T-cell (primary cell): ENCODE measurements around the gene BZW2. TPM values are rescaled to one million over a fixed set of nuclear protein-coding genes. Genes with fewer than 3 reads are reported as not detected.

Experiments used
- ATAC-seq, 4 experiments: fragments of 200-7000 bp in 3 of 4; fragments of 150-1000 bp in 1 of 4; cut with Tn5 transposase; replicated peaks in 1 of 4; 1 replicate in 3 of 4; 2 replicates in 1 of 4; pipeline ENCODE4 v1.10.0; 2021; ENCODE audit warnings: moderate library complexity in 3 of 4, mild to moderate bottlenecking in 2 of 4, moderate number of reproducible peaks in 1 of 4
- CTCF ChIA-PET, 2 donors: fragments of 300-600 bp; sonication (Branson Sonifier 250); formaldehyde crosslinking; loops; one replicate each; lab custom pipeline; 2022; ENCODE audit warnings: antibody characterized with exemption in 2 of 2; lab: Charles Lee
- POLR2A ChIA-PET, 2 donors: fragments of 300-600 bp; sonication (Branson Sonifier 250); formaldehyde crosslinking; loops; one replicate each; lab custom pipeline; 2022; ENCODE audit warnings: antibody characterized with exemption in 2 of 2; lab: Charles Lee
- DNase-seq, 35 experiments: peaks; one replicate each; pipeline versions ENCODE4 v3.0.0 to v3.0.0-alpha.2; 2013 to 2023
- H3K27ac ChIP-seq: one replicate; pipeline ENCODE4 v1.5.1; 2013; ENCODE audit warnings: low read length
- H3K27me3 ChIP-seq, 2 experiments: replicated peaks in 1 of 2; 1 replicate in 1 of 2; 2 replicates in 1 of 2; pipeline versions ENCODE4 v1.6.1 to v1.7.0; 2013; ENCODE audit warnings: low read length in 1 of 2, mixed read lengths in 1 of 2; ENCODE audit not compliant: control insufficient read depth in 2 of 2, insufficient read depth in 2 of 2; ENCODE audit errors: extremely low read depth in 1 of 2
- H3K36me3 ChIP-seq, 2 donors: 1 replicate in 1 of 2; 2 replicates in 1 of 2; pipeline versions ENCODE4 v1.6.1 to v1.7.0; 2013; ENCODE audit warnings: low read length in 1 of 2; ENCODE audit not compliant: control insufficient read depth in 2 of 2, insufficient read depth in 1 of 2; ENCODE audit errors: extremely low read depth in 1 of 2
- H3K4me1 ChIP-seq, 2 experiments: 1 replicate in 1 of 2; 2 replicates in 1 of 2; pipeline versions ENCODE4 v1.6.1 to v1.7.0; 2013; ENCODE audit warnings: low read length in 2 of 2, mixed read lengths in 1 of 2; ENCODE audit not compliant: insufficient read depth in 2 of 2, control insufficient read depth in 1 of 2; ENCODE audit errors: extremely low read depth in 1 of 2
- H3K4me3 ChIP-seq, 2 donors: 1 replicate in 1 of 2; 2 replicates in 1 of 2; pipeline versions ENCODE4 v1.5.1 to v1.7.0; 2013; ENCODE audit warnings: mild to moderate bottlenecking in 2 of 2, low read length in 1 of 2, moderate library complexity in 1 of 2; ENCODE audit not compliant: control insufficient read depth in 1 of 2; ENCODE audit errors: extremely low read depth in 1 of 2
- H3K9me3 ChIP-seq: 2 replicates; pipeline ENCODE4 v1.7.0; 2013
- H3K27ac Mint-ChIP-seq, 2 donors: one replicate each; pipeline ENCODE4 v1.8.0; 2020 to 2021; ENCODE audit warnings: mild to moderate bottlenecking in 2 of 2, mixed read lengths in 2 of 2
- H3K27me3 Mint-ChIP-seq, 2 donors: one replicate each; pipeline ENCODE4 v1.8.0; 2021 to 2022; ENCODE audit warnings: mixed read lengths in 2 of 2
- H3K36me3 Mint-ChIP-seq: one replicate; pipeline ENCODE4 v1.8.0; 2021; ENCODE audit warnings: mixed read lengths
- H3K4me1 Mint-ChIP-seq, 3 donors: one replicate each; pipeline ENCODE4 v1.8.0; 2020 to 2022; ENCODE audit warnings: mixed read lengths in 3 of 3, mild to moderate bottlenecking in 1 of 3
- H3K4me3 Mint-ChIP-seq, 3 donors: one replicate each; pipeline ENCODE4 v1.8.0; 2020 to 2022; ENCODE audit warnings: mild to moderate bottlenecking in 3 of 3, mixed read lengths in 3 of 3, moderate library complexity in 3 of 3
- H3K9me3 Mint-ChIP-seq, 3 donors: one replicate each; pipeline ENCODE4 v1.8.0; 2020 to 2022; ENCODE audit warnings: mixed read lengths in 3 of 3
- WGBS: methylation state at CpG from one replicate; pipeline ENCODE4 v1.1.5; 2013; ENCODE audit warnings: missing lambda C conversion rate; ENCODE audit not compliant: insufficient coverage; 5-methylcytosine and 5-hydroxymethylcytosine counted together
- total RNA-seq, 35 experiments: library from RNA in 6 of 35; stranded (reverse) in 6 of 35; fragments of 120-200 nt in 1 of 35; gene quantifications; one replicate each; pipeline versions ENCODE4 v1.2.1 to v1.2.4 and lab custom pipeline; 2013 to 2026

BZW2 gene
- total RNA-seq, 5 donors from 2014 or later (not counting 1 experiment from before 2014, with no cell fraction given), result 22.1 to 35.1 (median 30.2) TPM

GRCh38 chr7:16626388-16626787 lies 19.6 kb upstream of the BZW2 start:
- ChIA-PET POLR2A (no interaction called here), CTCF (no interaction called here)
- ATAC-seq (no peak), DNase-seq (no peak)
- Mint-ChIP-seq H3K4me1 (peaks cover 0 to 1% (median 0%) of the 10 kb centered on the region in 3 donors), H3K27ac (no peak overlapping the region), H3K36me3 (peaks cover 39% of the 10 kb centered on the region), H3K9me3 (no peaks in the 10 kb centered on the region), H3K4me3 (no peak overlapping the region), H3K27me3 (no peaks in the 10 kb centered on the region)
- no peaks in the 10 kb centered on the region for H3K4me1 ChIP-seq
- H3K4me3 ChIP-seq, result no peak overlapping the region
- no peaks in the 10 kb centered on the region for H3K27me3 ChIP-seq
- no peaks in the 10 kb centered on the region for H3K9me3 ChIP-seq
- peaks cover 0 to 13% of the 10 kb centered on the region in 2 donors for H3K36me3 ChIP-seq
- H3K27ac ChIP-seq, result no peak overlapping the region
- no CpG with 5 or more reads among the region's 2 CpGs for WGBS

DNA sequence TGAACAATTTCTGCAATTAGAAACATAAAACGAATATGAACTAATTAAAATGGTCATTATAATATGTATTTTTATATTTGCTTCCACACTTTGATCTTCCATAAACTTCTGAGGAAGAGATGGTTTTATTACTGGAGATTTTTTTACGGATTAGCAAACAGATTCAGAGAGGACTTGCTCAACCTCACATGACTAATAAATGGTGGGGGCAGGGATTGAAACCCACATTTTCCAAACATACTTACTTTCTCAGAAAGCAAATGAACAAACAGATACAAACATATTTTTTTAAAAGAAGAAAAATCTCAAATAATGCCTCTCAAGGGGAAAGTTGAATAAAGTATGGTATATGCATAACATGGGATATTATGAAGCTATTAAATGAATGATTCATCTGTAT lies 18.7 kb upstream of the BZW2 start:
- CTCF ChIA-PET, result no interaction called here
- no peaks in the 10 kb centered on the region for H3K9me3 ChIP-seq
- no peaks in the 10 kb centered on the region for H3K27me3 Mint-ChIP-seq
- DNase-seq, result no peak
- ATAC-seq, result no peak
- no peaks in the 10 kb centered on the region for H3K4me1 ChIP-seq
- WGBS, result no CpG with 5 or more reads among the region's 2 CpGs
- H3K27me3 ChIP-seq, result no peaks in the 10 kb centered on the region
- peaks cover 0 to 10% of the 10 kb centered on the region in 2 donors for H3K36me3 ChIP-seq
- no peak overlapping the region for H3K4me3 Mint-ChIP-seq
- no peak overlapping the region for H3K4me3 ChIP-seq
- no peak overlapping the region for H3K27ac Mint-ChIP-seq
- no peaks in the 10 kb centered on the region for H3K9me3 Mint-ChIP-seq
- H3K36me3 Mint-ChIP-seq, result peaks cover 36% of the 10 kb centered on the region
- H3K27ac ChIP-seq, result no peak overlapping the region
- H3K4me1 Mint-ChIP-seq, result peaks cover 0 to 1% (median 0%) of the 10 kb centered on the region in 3 donors
- POLR2A ChIA-PET, result no interaction called here

GRCh38 chr7:16630654-16631053 lies 15.3 kb upstream of the BZW2 start:
- H3K36me3 ChIP-seq, result peaks cover 0 to 2% of the 10 kb centered on the region in 2 donors
- no peak for ATAC-seq
- WGBS, result 100% methylated on average over 1 of the region's 1 CpG
- H3K9me3 Mint-ChIP-seq, result no peaks in the 10 kb centered on the region
- no peaks in the 10 kb centered on the region for H3K27me3 Mint-ChIP-seq
- no peaks in the 10 kb centered on the region for H3K27me3 ChIP-seq
- peaks cover 0 to 1% (median 0%) of the 10 kb centered on the region in 3 donors for H3K4me1 Mint-ChIP-seq
- ChIA-PET CTCF (no interaction called here), POLR2A (interaction anchor here in 1 of 2 donors (0.6 kb wide), 1 partner anchor 47 kb away, joined by 3 read pairs; no protein-coding TSS in a partner anchor)
- H3K36me3 Mint-ChIP-seq, result peaks cover 26% of the 10 kb centered on the region
- H3K4me3 ChIP-seq, result no peak overlapping the region
- H3K9me3 ChIP-seq, result no peaks in the 10 kb centered on the region
- H3K27ac Mint-ChIP-seq, result no peak overlapping the region
- H3K4me1 ChIP-seq, result no peaks in the 10 kb centered on the region
- H3K4me3 Mint-ChIP-seq, result no peak overlapping the region
- no peak overlapping the region for H3K27ac ChIP-seq
- DNase-seq, result no peak

GRCh38 chr7:16634271-16634738 lies 11.7 kb upstream of the BZW2 start:
- H3K4me1 Mint-ChIP-seq, result peaks cover 1 to 7% (median 3%) of the 10 kb centered on the region in 3 donors
- H3K9me3 Mint-ChIP-seq, result no peaks in the 10 kb centered on the region
- no peaks in the 10 kb centered on the region for H3K4me1 ChIP-seq
- H3K27ac ChIP-seq, result no peak overlapping the region
- H3K36me3 Mint-ChIP-seq, result peaks cover 41% of the 10 kb centered on the region
- no peaks in the 10 kb centered on the region for H3K9me3 ChIP-seq
- ATAC-seq, result no peak
- peaks cover 0 to 2% of the 10 kb centered on the region in 2 donors for H3K36me3 ChIP-seq
- ChIA-PET CTCF (no interaction called here), POLR2A (interaction anchor here in 1 of 2 donors (0.5 to 0.6 kb wide), 2 partner anchors 91 to 113 kb away, joined by 3 to 9 read pairs; no protein-coding TSS in a partner anchor)
- H3K27ac Mint-ChIP-seq, result no peak overlapping the region
- no peak overlapping the region for H3K4me3 ChIP-seq
- H3K27me3 ChIP-seq, result no peaks in the 10 kb centered on the region
- DNase-seq, result no peak
- H3K4me3 Mint-ChIP-seq, result no peak overlapping the region
- H3K27me3 Mint-ChIP-seq, result no peaks in the 10 kb centered on the region
- 90% methylated on average over 3 of the region's 4 CpGs for WGBS

- WGBS, result no CpG with 5 or more reads among the region's 1 CpG
- ChIA-PET POLR2A (interaction anchor here (0.5 to 1.1 kb wide), 2 partner anchors 19 to 30 kb away, joined by 3 to 12 read pairs; no protein-coding TSS in a partner anchor), CTCF (interaction anchor here in 1 of 2 donors (0.6 kb wide), 1 partner anchor 1008 kb away, joined by 5 read pairs; no protein-coding TSS in a partner anchor)
- Mint-ChIP-seq H3K27ac (no peak overlapping the region), H3K36me3 (peaks cover 38% of the 10 kb centered on the region), H3K4me1 (peaks cover 2 to 11% (median 2%) of the 10 kb centered on the region in 3 donors), H3K27me3 (no peaks in the 10 kb centered on the region), H3K4me3 (no peak overlapping the region), H3K9me3 (no peaks in the 10 kb centered on the region)
- ATAC-seq (no peak), DNase-seq (no peak)
- Histone ChIP-seq H3K27me3 (no peaks in the 10 kb centered on the region), H3K4me1 (no peaks in the 10 kb centered on the region), H3K27ac (no peak overlapping the region), H3K36me3 (peaks cover 0 to 2% of the 10 kb centered on the region in 2 donors), H3K4me3 (no peak overlapping the region), H3K9me3 (no peaks in the 10 kb centered on the region)
Observed at GRCh38 chr7:16636555-16637101, 9.4 kb upstream of the BZW2 start.

DNA sequence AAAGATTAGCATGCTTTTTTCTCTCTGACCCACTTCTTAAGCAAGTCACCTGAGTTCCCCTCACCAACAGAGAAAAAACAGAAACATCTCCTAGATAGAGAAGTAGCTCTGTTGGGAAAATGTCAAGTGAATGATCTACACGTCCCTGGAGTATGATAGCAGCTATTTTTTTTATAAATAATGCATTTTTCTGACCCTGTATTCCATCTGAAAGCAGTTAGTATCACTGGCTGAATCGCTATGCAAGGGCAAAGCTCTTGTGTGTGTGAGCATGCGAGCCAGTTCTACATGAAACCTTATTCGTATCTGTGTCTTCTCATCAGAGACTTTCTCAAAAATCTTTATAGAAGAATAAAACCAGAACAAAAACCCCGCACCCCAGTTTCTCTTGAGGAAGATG lies 8.6 kb upstream of the BZW2 start:
- Histone ChIP-seq H3K27ac (no peak overlapping the region), H3K4me1 (no peaks in the 10 kb centered on the region), H3K4me3 (no peak overlapping the region), H3K36me3 (peaks cover 0 to 2% of the 10 kb centered on the region in 2 donors), H3K27me3 (no peaks in the 10 kb centered on the region), H3K9me3 (no peaks in the 10 kb centered on the region)
- H3K27ac Mint-ChIP-seq, result no peak overlapping the region
- no peaks in the 10 kb centered on the region for H3K27me3 Mint-ChIP-seq
- peaks cover 32% of the 10 kb centered on the region for H3K36me3 Mint-ChIP-seq
- DNase-seq (no peak), ATAC-seq (no peak)
- CTCF ChIA-PET, result no interaction called here
- H3K4me1 Mint-ChIP-seq, result peaks cover 7 to 14% (median 8%) of the 10 kb centered on the region in 3 donors
- WGBS, result 100% methylated on average over 1 of the region's 5 CpGs
- POLR2A ChIA-PET, result interaction anchor here in 1 of 2 donors (1.1 kb wide), 1 partner anchor 30 kb away, joined by 3 read pairs; no protein-coding TSS in a partner anchor
- no peak overlapping the region for H3K4me3 Mint-ChIP-seq
- H3K9me3 Mint-ChIP-seq, result no peaks in the 10 kb centered on the region
